GM18909 (cell line): ENCODE results near the gene PEX6.
"Not testable (repeated sequence)": the region's sequence is repeated elsewhere in the genome, so short reads cannot be mapped to it uniquely, and the experiment has no call there.

ENCODE experiments used
- ATAC-seq: cut with Tn5 transposase; IDR thresholded peaks from one replicate; pipeline ENCODE4 v1.9.1; 2021; ENCODE audit warnings: mild to moderate bottlenecking; ENCODE audit not compliant: unreplicated experiment, poor library complexity

The PEX6 gene

GRCh38 chr6:42968126-42968701 lies 10.8 kb downstream of the PEX6 start:
- ATAC-seq, result no peak

GRCh38 chr6:42967228-42967627 lies 11.8 kb downstream of the PEX6 start:
- ATAC-seq, result no peak

GRCh38 chr6:42966571-42966970 lies 12.4 kb downstream of the PEX6 start:
- no peak for ATAC-seq

- no peak for ATAC-seq
Measured at GRCh38 chr6:42963855-42964605, 15.0 kb downstream of the PEX6 start.

- no peak for ATAC-seq
Measured at GRCh38 chr6:42963179-42963854, 15.7 kb downstream of the PEX6 start.

GRCh38 chr6:42962502-42963178 lies 16.3 kb downstream of the PEX6 start:
- ATAC-seq, result no peak

- ATAC-seq, result no peak
Measured at GRCh38 chr6:42962096-42962495, 16.9 kb downstream of the PEX6 start.

- ATAC-seq, result no peak
Measured at GRCh38 chr6:42961020-42961470, 17.9 kb downstream of the PEX6 start.

GRCh38 chr6:42960243-42961019 lies 18.6 kb downstream of the PEX6 start, which contains the start of gene GNMT:
GNMT (plus strand) TSS chr6:42960754; CDS start chr6:42960768, 14 bp downstream.
- no peak for ATAC-seq

- ATAC-seq, result no peak
Measured at GRCh38 chr6:42959917-42960242, 19.1 kb downstream of the PEX6 start.

- no peak for ATAC-seq
Measured at GRCh38 chr6:42958125-42958524, 20.9 kb downstream of the PEX6 start.

GRCh38 chr6:42954405-42954804 lies 24.6 kb downstream of the PEX6 start:
- ATAC-seq, result not testable (repeated sequence)

GRCh38 chr6:42952389-42952788 lies 26.6 kb downstream of the PEX6 start:
- no peak for ATAC-seq

- no peak for ATAC-seq
Measured at GRCh38 chr6:42947950-42948349, 31.0 kb downstream of the PEX6 start.

- no peak for ATAC-seq
Measured at GRCh38 chr6:42942444-42942843, 36.5 kb downstream of the PEX6 start.

- ATAC-seq, result not testable (repeated sequence)
Measured at GRCh38 chr6:42941356-42941755, 37.6 kb downstream of the PEX6 start.

- ATAC-seq, result no peak
Measured at GRCh38 chr6:42940493-42941045, 38.4 kb downstream of the PEX6 start.

- ATAC-seq, result no peak
Measured at GRCh38 chr6:42939810-42940167, 39.2 kb downstream of the PEX6 start.

GRCh38 chr6:42938987-42939809 lies 39.8 kb downstream of the PEX6 start:
- ATAC-seq, result no peak
